ENCODE measurements around the gene MGAM2. TPM values are rescaled to one million over a fixed set of nuclear protein-coding genes. Genes with fewer than 3 reads are reported as not detected.

Gene MGAM2
- total RNA-seq, 1 experiment from 2014 or later: not detected

DNA sequence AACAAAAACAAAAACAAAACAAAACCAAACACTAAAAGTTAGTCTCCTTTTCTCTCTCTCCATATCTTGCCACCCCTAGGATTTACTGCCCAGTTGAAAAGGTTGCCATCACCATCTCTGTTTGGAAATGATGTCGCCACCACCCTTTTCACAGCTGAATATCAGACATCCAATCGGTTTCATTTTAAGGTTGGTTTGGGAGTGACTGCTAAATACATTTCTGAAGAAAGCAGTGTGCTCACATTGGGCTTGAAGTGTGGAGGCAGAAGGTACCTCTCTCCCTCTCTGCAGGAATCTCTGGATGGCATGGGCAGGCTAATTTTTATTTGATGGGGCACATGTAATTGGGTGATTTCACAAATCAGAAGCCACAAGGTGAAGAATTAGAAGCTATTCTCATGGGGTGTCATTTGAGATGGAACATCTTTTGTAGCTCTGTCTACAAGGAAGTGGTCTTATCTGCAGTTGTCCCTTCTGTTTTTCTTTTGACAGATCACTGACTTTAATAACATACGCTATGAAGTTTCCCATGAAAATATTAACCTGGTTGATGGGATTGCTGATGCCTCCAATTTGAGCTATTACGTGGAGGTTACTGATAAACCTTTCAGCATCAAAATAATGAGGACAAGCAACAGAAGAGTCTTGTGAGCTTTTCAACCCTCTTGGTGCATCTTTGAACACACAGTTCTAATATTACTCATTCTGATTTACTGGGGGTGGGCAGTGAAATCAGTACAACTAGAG, 20.1 kb downstream of the MGAM2 start:
- H3K36me3 ChIP-seq (ENCODE audit: insufficient read depth, low read length, poor library complexity, severe bottlenecking): no peaks in the 10 kb centered on the region
- intact Hi-C loops (cut with micrococcal nuclease; ENCODE audit: unreplicated experiment): no loop called here
- BruUV-seq (replicated peaks): no TSS peak
- no peaks in the 10 kb centered on the region for H3K4me1 ChIP-seq (ENCODE audit: insufficient read depth, low read length, poor library complexity, severe bottlenecking)
- ChIA-PET CTCF (no interaction called here), POLR2A (ENCODE audit: low non-redundant PET) (no interaction called here)
- DNase-seq (ENCODE audit: low spot score): no peak
- no peaks in the 10 kb centered on the region for H3K9me3 ChIP-seq (ENCODE audit: low read depth, low read length, poor library complexity, severe bottlenecking)
- no peak overlapping the region for H3K27ac ChIP-seq (ENCODE audit: low read depth, low read length, poor library complexity, severe bottlenecking)
- TF ChIP-seq EZH2 (IDR thresholded peaks at IDR 0.05; ENCODE audit: borderline replicate concordance, low read depth, low read length, poor library complexity, severe bottlenecking): no peak
- TF ChIP-seq CTCF (conservative IDR thresholded peaks at IDR 0.05; ENCODE audit: low read depth, low read length): no peak
- no peak overlapping the region for H3K4me3 ChIP-seq (ENCODE audit: low read depth, low read length, poor library complexity, severe bottlenecking)
- no peaks in the 10 kb centered on the region for H3K27me3 ChIP-seq (replicated peaks; ENCODE audit: insufficient read depth, low read depth, low read length, poor library complexity)

DNA sequence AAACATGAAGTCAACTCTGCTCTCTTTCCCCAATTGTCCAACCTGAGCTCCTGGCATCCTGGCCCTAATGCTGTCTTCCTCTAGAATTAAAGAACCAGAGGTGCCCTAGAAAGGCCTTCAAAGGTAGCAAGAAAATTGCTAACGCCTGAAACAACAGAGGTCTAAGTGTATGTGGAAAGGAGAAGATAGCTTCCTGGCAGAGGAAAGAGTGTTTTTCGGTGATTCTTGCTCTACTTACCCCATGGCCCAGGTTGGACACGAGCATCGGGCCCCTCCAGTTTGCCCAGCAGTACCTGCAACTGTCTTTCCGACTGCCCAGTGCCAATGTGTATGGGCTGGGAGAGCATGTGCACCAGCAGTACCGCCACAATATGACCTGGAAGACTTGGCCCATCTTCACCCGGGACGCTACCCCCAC, 22.2 kb downstream of the MGAM2 start:
- no peaks in the 10 kb centered on the region for H3K9me3 ChIP-seq (ENCODE audit: low read depth, low read length, poor library complexity, severe bottlenecking)
- H3K27me3 ChIP-seq (replicated peaks; ENCODE audit: insufficient read depth, low read depth, low read length, poor library complexity): no peaks in the 10 kb centered on the region
- no peak overlapping the region for H3K27ac ChIP-seq (ENCODE audit: low read depth, low read length, poor library complexity, severe bottlenecking)
- intact Hi-C loops (cut with micrococcal nuclease; ENCODE audit: unreplicated experiment): no loop called here
- TF ChIP-seq EZH2 (IDR thresholded peaks at IDR 0.05; ENCODE audit: borderline replicate concordance, low read depth, low read length, poor library complexity, severe bottlenecking) (no peak), CTCF (conservative IDR thresholded peaks at IDR 0.05; ENCODE audit: low read depth, low read length) (no peak)
- no peak overlapping the region for H3K4me3 ChIP-seq (ENCODE audit: low read depth, low read length, poor library complexity, severe bottlenecking)
- BruUV-seq (replicated peaks): no TSS peak
- no peaks in the 10 kb centered on the region for H3K4me1 ChIP-seq (ENCODE audit: insufficient read depth, low read length, poor library complexity, severe bottlenecking)
- no peak for DNase-seq (ENCODE audit: low spot score)
- no peaks in the 10 kb centered on the region for H3K36me3 ChIP-seq (ENCODE audit: insufficient read depth, low read length, poor library complexity, severe bottlenecking)
- POLR2A ChIA-PET (ENCODE audit: low non-redundant PET): no interaction called here
- CTCF ChIA-PET: no interaction called here

DNA sequence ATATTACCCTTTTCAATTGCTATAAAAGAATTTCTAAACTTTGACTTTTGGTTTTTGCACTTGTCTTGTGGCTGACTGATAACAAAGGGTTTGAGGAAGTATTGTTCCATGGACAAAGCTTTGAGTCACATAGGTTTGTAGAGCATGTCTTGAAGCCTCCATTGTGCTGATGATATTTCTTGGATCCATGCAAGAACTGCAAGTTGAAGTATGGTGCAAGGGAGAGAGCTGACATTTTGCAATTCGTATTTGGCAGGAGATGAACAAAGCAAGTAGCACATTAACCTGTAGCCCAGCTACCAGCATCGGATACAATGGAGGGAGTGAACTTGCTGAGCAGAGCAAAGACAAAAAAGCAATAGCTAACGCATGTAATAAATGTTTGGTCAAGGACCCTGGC, 23.4 kb downstream of the MGAM2 start:
- TF ChIP-seq EZH2 (IDR thresholded peaks at IDR 0.05; ENCODE audit: borderline replicate concordance, low read depth, low read length, poor library complexity, severe bottlenecking) (no peak), CTCF (conservative IDR thresholded peaks at IDR 0.05; ENCODE audit: low read depth, low read length) (no peak)
- Histone ChIP-seq H3K27me3 (replicated peaks; ENCODE audit: insufficient read depth, low read depth, low read length, poor library complexity) (no peaks in the 10 kb centered on the region), H3K36me3 (ENCODE audit: insufficient read depth, low read length, poor library complexity, severe bottlenecking) (no peaks in the 10 kb centered on the region), H3K4me3 (ENCODE audit: low read depth, low read length, poor library complexity, severe bottlenecking) (no peak overlapping the region), H3K4me1 (ENCODE audit: insufficient read depth, low read length, poor library complexity, severe bottlenecking) (no peaks in the 10 kb centered on the region), H3K27ac (ENCODE audit: low read depth, low read length, poor library complexity, severe bottlenecking) (no peak overlapping the region), H3K9me3 (ENCODE audit: low read depth, low read length, poor library complexity, severe bottlenecking) (no peaks in the 10 kb centered on the region)
- no TSS peak for BruUV-seq (replicated peaks)
- CTCF ChIA-PET: no interaction called here
- DNase-seq (ENCODE audit: low spot score): no peak
- POLR2A ChIA-PET (ENCODE audit: low non-redundant PET): no interaction called here
- intact Hi-C loops (cut with micrococcal nuclease; ENCODE audit: unreplicated experiment): no loop called here
